ENCODE data around the gene ETS1.

The ETS1 gene

DNA sequence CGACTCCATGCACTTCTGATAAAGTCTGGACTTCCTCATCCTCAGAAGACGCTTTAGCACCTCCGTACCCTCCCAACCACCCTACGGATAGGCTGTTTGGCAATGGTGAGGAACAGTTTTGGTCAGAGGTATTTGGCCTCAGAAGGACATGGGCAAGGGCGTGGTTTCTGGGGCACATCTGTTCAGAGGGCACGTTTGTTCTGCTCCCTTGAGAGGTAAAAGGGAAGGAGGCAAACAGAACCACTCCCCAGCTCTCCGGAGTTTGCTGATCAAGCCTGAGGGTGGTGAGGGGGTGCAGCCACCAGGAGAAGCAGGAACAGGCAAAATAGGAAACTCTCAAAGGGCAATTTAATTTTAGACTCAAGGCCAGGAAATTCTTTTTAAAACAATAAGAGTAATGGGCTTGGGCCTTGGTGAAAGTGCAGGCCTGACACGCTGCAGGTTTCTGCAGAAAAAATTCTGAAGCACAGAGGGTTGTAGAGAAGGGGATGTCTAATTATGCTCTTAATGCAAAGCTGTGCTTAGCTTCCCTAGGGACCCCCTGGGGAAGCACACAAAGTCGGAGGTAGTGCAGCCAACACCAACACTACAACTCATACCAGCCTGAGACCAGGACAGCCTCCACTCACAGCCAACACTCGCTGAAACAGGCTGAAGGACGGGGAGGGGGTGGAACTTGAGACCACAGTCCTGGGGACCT lies 23.3 kb downstream of the ETS1 start:
- Histone ChIP-seq H3K9me3 (ENCODE audit: severe bottlenecking) (no peaks in the 10 kb centered on the region), H3K4me1 (ENCODE audit: insufficient read depth, poor library complexity, severe bottlenecking) (no peaks in the 10 kb centered on the region), H3K27ac (ENCODE audit: poor library complexity, severe bottlenecking) (no peak overlapping the region), H3K27me3 (ENCODE audit: insufficient read depth, poor library complexity, severe bottlenecking) (no peaks in the 10 kb centered on the region), H3K4me3 (ENCODE audit: severe bottlenecking) (no peak overlapping the region), H3K36me3 (ENCODE audit: low read depth) (no peaks in the 10 kb centered on the region)
- no peak for ATAC-seq (ENCODE audit: low read depth)
- DNase-seq (ENCODE audit: low spot score), result no peak
- TF ChIP-seq, protein P1, sequence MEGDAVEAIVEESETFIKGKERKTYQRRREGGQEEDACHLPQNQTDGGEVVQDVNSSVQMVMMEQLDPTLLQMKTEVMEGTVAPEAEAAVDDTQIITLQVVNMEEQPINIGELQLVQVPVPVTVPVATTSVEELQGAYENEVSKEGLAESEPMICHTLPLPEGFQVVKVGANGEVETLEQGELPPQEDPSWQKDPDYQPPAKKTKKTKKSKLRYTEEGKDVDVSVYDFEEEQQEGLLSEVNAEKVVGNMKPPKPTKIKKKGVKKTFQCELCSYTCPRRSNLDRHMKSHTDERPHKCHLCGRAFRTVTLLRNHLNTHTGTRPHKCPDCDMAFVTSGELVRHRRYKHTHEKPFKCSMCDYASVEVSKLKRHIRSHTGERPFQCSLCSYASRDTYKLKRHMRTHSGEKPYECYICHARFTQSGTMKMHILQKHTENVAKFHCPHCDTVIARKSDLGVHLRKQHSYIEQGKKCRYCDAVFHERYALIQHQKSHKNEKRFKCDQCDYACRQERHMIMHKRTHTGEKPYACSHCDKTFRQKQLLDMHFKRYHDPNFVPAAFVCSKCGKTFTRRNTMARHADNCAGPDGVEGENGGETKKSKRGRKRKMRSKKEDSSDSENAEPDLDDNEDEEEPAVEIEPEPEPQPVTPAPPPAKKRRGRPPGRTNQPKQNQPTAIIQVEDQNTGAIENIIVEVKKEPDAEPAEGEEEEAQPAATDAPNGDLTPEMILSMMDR (IDR thresholded peaks at IDR 0.05; ENCODE audit: poor library complexity, severe bottlenecking), result no peak

GRCh38 chr11:128563308-128563707 lies 24.1 kb downstream of the ETS1 start:
- Histone ChIP-seq H3K4me1 (ENCODE audit: insufficient read depth, poor library complexity, severe bottlenecking) (no peaks in the 10 kb centered on the region), H3K9me3 (ENCODE audit: severe bottlenecking) (no peaks in the 10 kb centered on the region), H3K27ac (ENCODE audit: poor library complexity, severe bottlenecking) (no peak overlapping the region), H3K36me3 (ENCODE audit: low read depth) (no peaks in the 10 kb centered on the region), H3K27me3 (ENCODE audit: insufficient read depth, poor library complexity, severe bottlenecking) (no peaks in the 10 kb centered on the region), H3K4me3 (ENCODE audit: severe bottlenecking) (no peak overlapping the region)
- TF ChIP-seq, protein P1 (IDR thresholded peaks at IDR 0.05; ENCODE audit: poor library complexity, severe bottlenecking), result no peak
- DNase-seq (ENCODE audit: low spot score) (no peak), ATAC-seq (ENCODE audit: low read depth) (no peak)

DNA sequence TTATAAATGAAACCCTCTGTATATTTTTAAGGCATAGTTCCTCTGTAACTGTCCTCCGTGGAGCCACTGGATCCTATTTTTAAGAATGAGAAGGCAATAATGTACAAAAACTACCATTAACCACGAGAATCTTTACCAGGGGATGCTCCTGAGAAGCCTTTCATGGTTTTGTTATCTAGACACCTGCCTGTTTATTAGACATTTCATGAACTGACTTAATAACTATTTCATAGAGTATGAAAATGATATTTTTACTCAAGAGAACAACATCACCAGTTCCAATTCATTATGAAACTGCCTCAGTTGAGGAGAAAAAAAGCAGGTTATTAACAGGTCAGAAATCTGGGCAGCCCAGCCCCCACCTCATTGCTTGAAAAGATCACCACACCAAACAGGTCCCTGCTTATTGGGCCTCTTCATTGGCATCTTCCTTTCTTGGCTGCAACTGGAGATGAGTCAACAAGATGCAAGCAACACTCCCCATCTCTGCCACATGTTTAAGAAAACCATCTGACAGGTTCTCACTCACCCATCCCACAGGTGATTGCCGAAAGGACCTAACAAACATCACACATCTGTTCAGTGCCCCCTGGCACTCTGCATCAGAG lies 27.8 kb downstream of the ETS1 start:
- TF ChIP-seq, protein P1 (IDR thresholded peaks at IDR 0.05; ENCODE audit: poor library complexity, severe bottlenecking), result no peak
- Histone ChIP-seq H3K27me3 (ENCODE audit: insufficient read depth, poor library complexity, severe bottlenecking) (no peaks in the 10 kb centered on the region), H3K9me3 (ENCODE audit: severe bottlenecking) (no peaks in the 10 kb centered on the region), H3K27ac (ENCODE audit: poor library complexity, severe bottlenecking) (no peak overlapping the region), H3K4me3 (ENCODE audit: severe bottlenecking) (no peak overlapping the region), H3K36me3 (ENCODE audit: low read depth) (no peaks in the 10 kb centered on the region), H3K4me1 (ENCODE audit: insufficient read depth, poor library complexity, severe bottlenecking) (no peaks in the 10 kb centered on the region)
- DNase-seq (ENCODE audit: low spot score), result no peak
- no peak for ATAC-seq (ENCODE audit: low read depth)

DNA sequence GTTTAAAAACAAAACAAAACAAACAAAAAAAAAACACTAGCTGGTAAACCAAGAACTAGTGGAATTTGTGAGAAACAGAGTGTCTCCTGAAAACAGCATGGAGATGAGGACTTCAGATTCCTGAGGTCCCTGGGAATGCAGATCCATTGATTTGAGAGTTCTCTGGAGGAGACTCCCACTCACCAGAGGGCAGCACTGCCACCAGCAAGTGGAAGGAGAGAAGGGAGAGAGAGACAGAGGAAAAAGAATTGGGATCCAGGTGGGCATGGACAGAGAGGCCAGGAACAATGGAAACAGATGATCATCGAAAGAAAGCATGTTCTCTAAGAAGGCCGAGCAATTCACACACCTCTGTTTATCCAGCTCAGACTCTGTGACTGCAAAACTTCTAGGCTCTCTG lies 31.8 kb downstream of the ETS1 start:
- H3K36me3 ChIP-seq (ENCODE audit: low read depth), result no peaks in the 10 kb centered on the region
- H3K4me1 ChIP-seq (ENCODE audit: insufficient read depth, poor library complexity, severe bottlenecking), result no peaks in the 10 kb centered on the region
- no peaks in the 10 kb centered on the region for H3K27me3 ChIP-seq (ENCODE audit: insufficient read depth, poor library complexity, severe bottlenecking)
- H3K27ac ChIP-seq (ENCODE audit: poor library complexity, severe bottlenecking), result no peak overlapping the region
- H3K4me3 ChIP-seq (ENCODE audit: severe bottlenecking), result no peak overlapping the region
- no peak for ATAC-seq (ENCODE audit: low read depth)
- TF ChIP-seq, protein P1 (IDR thresholded peaks at IDR 0.05; ENCODE audit: poor library complexity, severe bottlenecking), result no peak
- H3K9me3 ChIP-seq (ENCODE audit: severe bottlenecking), result no peaks in the 10 kb centered on the region
- no peak for DNase-seq (ENCODE audit: low spot score)
